GM12878 (cell line): ENCODE data around the gene WDR76. TPM values are rescaled to one million over a fixed set of nuclear protein-coding genes. Genes with fewer than 3 reads are reported as not detected.

Source experiments
- ATAC-seq: fragments of 200-7000 bp; cut with Tn5 transposase; 3 replicates; pipeline ENCODE4 v1.9.1; 2020; ENCODE audit warnings: mild to moderate bottlenecking, moderate library complexity
- BruUV-seq: library from RNA; stranded (reverse); fragments of 400-500 nt; replicated peaks from 2 replicates; lab custom pipeline; 2021; lab: Mats Ljungman, UMichigan
- CTCF ChIA-PET: fragments of 300-600 bp; sonication (Branson Sonifier 250); formaldehyde crosslinking; extraction: SDS; loops from one replicate; lab custom pipeline; 2021; ENCODE audit warnings: inconsistent platforms; lab: Yijun Ruan, JAX
- POLR2A ChIA-PET: fragments of 350-600 bp; formaldehyde crosslinking; extraction: SDS; loops from one replicate; lab custom pipeline; 2021; ENCODE audit warnings: inconsistent platforms; lab: Charles Lee
- RAD21 ChIA-PET: fragments of 300-600 bp; sonication (Branson Sonifier 250); formaldehyde crosslinking; loops from one replicate; lab custom pipeline; 2023; ENCODE audit warnings: antibody characterized with exemption; ENCODE audit not compliant: unreplicated experiment; lab: Charles Lee
- SMC1A ChIA-PET: fragments of 300-600 bp; sonication (Branson Sonifier 250); formaldehyde crosslinking; loops from one replicate; lab custom pipeline; 2023; ENCODE audit not compliant: unreplicated experiment, uncharacterized antibody; lab: Charles Lee
- DNase-seq: peaks from one replicate; pipeline ENCODE4 v3.0.0-alpha.2; 2011; ENCODE audit warnings: low read depth, low spot score
- FAIRE-seq: peaks from 3 replicates; lab custom pipeline; 2011; peaks lifted over from hg19 to GRCh38; lab: Jason Lieb, UNC
- H2AFZ ChIP-seq: 2 replicates; pipeline ENCODE4 v1.6.0; 2011; ENCODE audit warnings: low read depth, low read length, control low read depth; ENCODE audit not compliant: control insufficient read depth
- H3K27ac ChIP-seq: 2 replicates; pipeline ENCODE4 v1.5.1; 2011; ENCODE audit warnings: control low read depth; ENCODE audit not compliant: control insufficient read depth, insufficient read depth
- H3K27me3 ChIP-seq, 2 experiments: replicated peaks in 1 of 2; 2 replicates each; pipeline versions ENCODE4 v1.6.0 to v1.6.1; 2011; ENCODE audit warnings: low read length in 1 of 2; ENCODE audit not compliant: control insufficient read depth in 2 of 2, insufficient read depth in 2 of 2
- H3K36me3 ChIP-seq, 2 experiments: 2 replicates each; pipeline ENCODE4 v1.5.1; 2011; ENCODE audit warnings: low read length in 1 of 2; ENCODE audit not compliant: control insufficient read depth in 2 of 2, insufficient read depth in 2 of 2
- H3K4me1 ChIP-seq: 2 replicates; pipeline ENCODE4 v1.6.1; 2011; ENCODE audit warnings: mild to moderate bottlenecking, low read length, moderate library complexity, mixed read lengths; ENCODE audit not compliant: control insufficient read depth, insufficient read depth
- H3K4me2 ChIP-seq: 2 replicates; pipeline ENCODE4 v1.6.0; 2011; ENCODE audit warnings: control low read depth; ENCODE audit not compliant: control insufficient read depth, insufficient read depth
- H3K4me3 ChIP-seq: fragments of 200-600 bp; sonication (generic); 2 replicates; pipeline ENCODE4 v1.5.1; 2016
- H3K79me2 ChIP-seq: 2 replicates; pipeline ENCODE4 v1.6.0; 2011; ENCODE audit warnings: low read length; ENCODE audit not compliant: control insufficient read depth, insufficient read depth
- H3K9ac ChIP-seq: 2 replicates; pipeline ENCODE4 v1.8.0; 2011; ENCODE audit warnings: low read length, control low read depth, mixed read lengths; ENCODE audit not compliant: control insufficient read depth, insufficient read depth
- H3K9me3 ChIP-seq: replicated peaks from 3 replicates; pipeline ENCODE4 v1.5.1; 2011; ENCODE audit warnings: mild to moderate bottlenecking, low read length; ENCODE audit not compliant: control insufficient read depth, insufficient read depth
- H4K20me1 ChIP-seq: 2 replicates; pipeline ENCODE4 v1.6.0; 2011; ENCODE audit not compliant: control insufficient read depth, insufficient read depth
- ATF2 ChIP-seq: IDR thresholded peaks from 2 replicates; pipeline ENCODE4 v1.6.1; 2012; ENCODE audit warnings: low read length, inconsistent platforms
- BHLHE40 ChIP-seq, 2 experiments: fragments of 450-650 bp in 1 of 2; IDR thresholded peaks; 2 replicates each; pipeline ENCODE4 v1.6.1; 2011 to 2017; ENCODE audit warnings: low read depth in 2 of 2, borderline replicate concordance in 1 of 2, improper control_type of control experiment in 1 of 2, low read length in 1 of 2, mild to moderate bottlenecking in 1 of 2
- CBX5 ChIP-seq: sonication (generic); IDR thresholded peaks from 2 replicates; pipeline ENCODE4 v1.6.1; 2016; ENCODE audit warnings: low read depth, moderate library complexity, mild to moderate bottlenecking, inconsistent platforms
- ESRRA ChIP-seq: IDR thresholded peaks from 2 replicates; pipeline ENCODE4 v1.6.1; 2012; ENCODE audit warnings: mild to moderate bottlenecking, low read length, improper control_type of control experiment
- FOXK2 ChIP-seq: fragments of 450-650 bp; IDR thresholded peaks from 2 replicates; pipeline ENCODE4 v1.6.1; 2017; ENCODE audit warnings: mild to moderate bottlenecking, moderate library complexity
- HSF1 ChIP-seq: fragments of 150-350 bp; IDR thresholded peaks from 2 replicates; pipeline ENCODE4 v1.6.1; 2014; ENCODE audit warnings: mild to moderate bottlenecking, low read depth, low read length
- IKZF1 ChIP-seq: fragments of 450-650 bp; conservative IDR thresholded peaks from 2 replicates; pipeline ENCODE4 v1.6.1; 2017; ENCODE audit warnings: antibody characterized with exemption, mild to moderate bottlenecking
- JUND ChIP-seq: IDR thresholded peaks from 2 replicates; pipeline ENCODE4 v1.6.1; 2012; ENCODE audit warnings: low read depth, mild to moderate bottlenecking, low read length, improper control_type of control experiment, moderate library complexity
- MLLT1 ChIP-seq: fragments of 450-650 bp; IDR thresholded peaks from 2 replicates; pipeline ENCODE4 v1.6.1; 2016; ENCODE audit warnings: mild to moderate bottlenecking
- MYB ChIP-seq: fragments of 150-350 bp; IDR thresholded peaks from 2 replicates; pipeline ENCODE4 v1.6.1; 2014; ENCODE audit warnings: mild to moderate bottlenecking, low read depth, low read length, borderline replicate concordance
- NR2F1 ChIP-seq: fragments of 450-650 bp; conservative IDR thresholded peaks from 2 replicates; pipeline ENCODE4 v1.6.1; 2017; ENCODE audit warnings: mild to moderate bottlenecking
- YY1 ChIP-seq: IDR thresholded peaks from 2 replicates; pipeline ENCODE4 v1.6.1; 2011; ENCODE audit warnings: low read depth, mild to moderate bottlenecking, low read length
- ZNF24 ChIP-seq: fragments of 450-650 bp; IDR thresholded peaks from 2 replicates; pipeline ENCODE4 v1.6.1; 2017; ENCODE audit warnings: antibody characterized with exemption, mild to moderate bottlenecking
- ZNF274 ChIP-seq: IDR thresholded peaks from one replicate; pipeline ENCODE4 v1.8.0; 2011; ENCODE audit not compliant: insufficient read length, insufficient read depth
- ZNF687 ChIP-seq: fragments of 450-650 bp; IDR thresholded peaks from 2 replicates; pipeline ENCODE4 v1.6.1; 2017; ENCODE audit warnings: mild to moderate bottlenecking, moderate library complexity
- ZSCAN29 ChIP-seq: fragments of 450-650 bp; IDR thresholded peaks from 2 replicates; pipeline ENCODE4 v1.6.1; 2017; ENCODE audit warnings: mild to moderate bottlenecking, moderate library complexity
- WGBS: methylation state at CpG from one replicate; pipeline ENCODE4 v1.1.6; 2016; ENCODE audit warnings: low lambda C conversion rate; ENCODE audit not compliant: insufficient replicate concordance, insufficient coverage; ENCODE audit errors: missing lambda C conversion rate; 5-methylcytosine and 5-hydroxymethylcytosine counted together
- in situ Hi-C: fragments of 300-500 bp; cut with MboI; formaldehyde crosslinking; loops from 9 replicates; pipeline ENCODE4 v1.14.3; 2018; ENCODE audit warnings: mixed read lengths
- intact Hi-C: fragments of 100-400 bp; cut with micrococcal nuclease; formaldehyde crosslinking; loops from one replicate; pipeline ENCODE4 v1.14.2; 2022; ENCODE audit not compliant: unreplicated experiment
- polyA plus RNA-seq, 11 experiments: library from polyadenylated mRNA; depleted of rRNA in 4 of 11; unstranded in 6 of 11; stranded (reverse) in 5 of 11; fragments of >200 nt; fragmentation: Nextera tagmentation in 4 of 11; fragmentation: Illumina TruSeq in 1 of 11; extraction: Ambion mirVana in 4 of 11; extraction: Trizol in 1 of 11; gene quantifications; 1 replicate in 1 of 11; 2 replicates in 10 of 11; pipeline versions ENCODE4 v1.2.1 to v1.2.3, GENCODE V29; 2011 to 2016; ENCODE audit warnings: inconsistent platforms in 2 of 11, missing spikeins in 2 of 11, low read depth in 1 of 11
- total RNA-seq, 4 experiments: library from RNA; depleted of rRNA in 3 of 4; stranded (reverse); fragments of >200 nt in 3 of 4; fragmentation: Illumina TruSeq in 1 of 4; extraction: Trizol in 1 of 4; gene quantifications; 2 replicates each; pipeline versions ENCODE4 v1.2.1 to v1.2.3, GENCODE V29; 2013 to 2021

Gene WDR76
- total and polyA plus RNA-seq, 10 of the 15 experiments (the other 5 are each of a cell fraction or from before 2014, with no cell fraction given), result 8.0 to 59.7 (median 34.5) TPM

- WGBS, result 97% methylated on average over 2 of the region's 2 CpGs
- POLR2A ChIA-PET, result no interaction called here
- SMC1A ChIA-PET, result interaction anchor here (0.6 kb wide), 1 partner anchor 102 kb away, joined by 3 read pairs; the partner anchor contains the start of gene ELL3
These were observed 51.6 kb downstream of the WDR76 start for GRCh38 chr15:43878446-43878845.

More at GRCh38 chr15:43878446-43878845, 51.6 kb downstream of the WDR76 start:
- no peak for ATAC-seq
- H3K9me3 ChIP-seq, result no peaks in the 10 kb centered on the region
- no peak overlapping the region for H3K4me3 ChIP-seq
- no peak overlapping the region for H3K9ac ChIP-seq
- H4K20me1 ChIP-seq, result no peaks in the 10 kb centered on the region
- ChIA-PET CTCF (interaction anchor here (0.9 kb wide), 1 partner anchor 26 kb away, joined by 3 read pairs; no protein-coding TSS in a partner anchor), RAD21 (no interaction called here)
- no peak overlapping the region for H3K4me2 ChIP-seq
- H3K27ac ChIP-seq, result no peak overlapping the region
- no peak for DNase-seq
- H3K79me2 ChIP-seq, result no peaks in the 10 kb centered on the region
- TF ChIP-seq HSF1 (no peak), BHLHE40 (IDR thresholded peaks at IDR 0.05; ENCODE audit: borderline replicate concordance in 1 of 2, low read depth in 2 of 2, low read length in 1 of 2) (no peak), MYB (no peak), IKZF1 (no peak), YY1 (no peak), FOXK2 (no peak), JUND (no peak), ZNF687 (no peak), ESRRA (no peak), CBX5 (no peak), ZNF24 (no peak), ATF2 (no peak), ZNF274 (no peak), ZSCAN29 (no peak), NR2F1 (no peak), MLLT1 (no peak)
- BruUV-seq, result no TSS peak
- no peak for FAIRE-seq
- H2AFZ ChIP-seq, result no peak overlapping the region
- in situ Hi-C loops (no loop called here), intact Hi-C loops (no loop called here)
- peaks cover 9 to 10% of the 10 kb centered on the region in 2 experiments for H3K36me3 ChIP-seq
- H3K27me3 ChIP-seq, result no peaks in the 10 kb centered on the region
- no peaks in the 10 kb centered on the region for H3K4me1 ChIP-seq
